ENCODE data around the gene STEAP1B.
"Not testable (repeated sequence)": the region's sequence is repeated elsewhere in the genome, so short reads cannot be mapped to it uniquely, and the experiment has no call there.

STEAP1B gene

DNA sequence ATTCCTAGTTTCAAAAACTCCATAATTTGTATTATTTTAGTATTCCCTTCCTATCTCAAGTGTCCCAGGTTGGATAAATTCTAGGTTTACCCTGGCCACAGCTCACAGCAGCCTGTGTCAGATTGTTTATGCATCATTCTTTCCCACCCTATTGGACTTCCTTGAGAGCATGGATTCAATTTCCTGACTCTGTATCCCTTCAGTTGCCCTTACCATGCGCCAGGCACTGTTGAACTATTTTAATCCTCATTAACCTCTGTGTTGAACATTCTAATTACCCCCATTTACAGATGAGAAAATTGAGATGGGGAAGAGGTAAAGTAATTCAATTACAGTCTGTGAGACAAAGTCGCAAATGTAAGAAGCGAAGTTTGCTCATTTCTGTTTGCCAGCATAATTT is 58.8 kb downstream of the STEAP1B start:
- no peak for DNase-seq (ENCODE audit: low read depth)
- H3K4me3 ChIP-seq (ENCODE audit: low read depth, low read length) = no peak overlapping the region
- TF ChIP-seq, protein P1, sequence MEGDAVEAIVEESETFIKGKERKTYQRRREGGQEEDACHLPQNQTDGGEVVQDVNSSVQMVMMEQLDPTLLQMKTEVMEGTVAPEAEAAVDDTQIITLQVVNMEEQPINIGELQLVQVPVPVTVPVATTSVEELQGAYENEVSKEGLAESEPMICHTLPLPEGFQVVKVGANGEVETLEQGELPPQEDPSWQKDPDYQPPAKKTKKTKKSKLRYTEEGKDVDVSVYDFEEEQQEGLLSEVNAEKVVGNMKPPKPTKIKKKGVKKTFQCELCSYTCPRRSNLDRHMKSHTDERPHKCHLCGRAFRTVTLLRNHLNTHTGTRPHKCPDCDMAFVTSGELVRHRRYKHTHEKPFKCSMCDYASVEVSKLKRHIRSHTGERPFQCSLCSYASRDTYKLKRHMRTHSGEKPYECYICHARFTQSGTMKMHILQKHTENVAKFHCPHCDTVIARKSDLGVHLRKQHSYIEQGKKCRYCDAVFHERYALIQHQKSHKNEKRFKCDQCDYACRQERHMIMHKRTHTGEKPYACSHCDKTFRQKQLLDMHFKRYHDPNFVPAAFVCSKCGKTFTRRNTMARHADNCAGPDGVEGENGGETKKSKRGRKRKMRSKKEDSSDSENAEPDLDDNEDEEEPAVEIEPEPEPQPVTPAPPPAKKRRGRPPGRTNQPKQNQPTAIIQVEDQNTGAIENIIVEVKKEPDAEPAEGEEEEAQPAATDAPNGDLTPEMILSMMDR (IDR thresholded peaks at IDR 0.05; ENCODE audit: insufficient read depth, low read depth, low read length, missing control alignments) = no peak

GRCh38 chr7:22438994-22439393 is 61.0 kb downstream of the STEAP1B start:
- H3K4me3 ChIP-seq (ENCODE audit: low read depth, low read length) = no peak overlapping the region
- TF ChIP-seq, protein P1 (IDR thresholded peaks at IDR 0.05; ENCODE audit: insufficient read depth, low read depth, low read length, missing control alignments) = no peak
- DNase-seq (ENCODE audit: low read depth) = peak; percentile 65

- not testable (repeated sequence) for DNase-seq (ENCODE audit: low read depth); H3K4me3 ChIP-seq (ENCODE audit: low read depth, low read length)
These were observed 63.4 kb downstream of the STEAP1B start for GRCh38 chr7:22436552-22436951.

DNA sequence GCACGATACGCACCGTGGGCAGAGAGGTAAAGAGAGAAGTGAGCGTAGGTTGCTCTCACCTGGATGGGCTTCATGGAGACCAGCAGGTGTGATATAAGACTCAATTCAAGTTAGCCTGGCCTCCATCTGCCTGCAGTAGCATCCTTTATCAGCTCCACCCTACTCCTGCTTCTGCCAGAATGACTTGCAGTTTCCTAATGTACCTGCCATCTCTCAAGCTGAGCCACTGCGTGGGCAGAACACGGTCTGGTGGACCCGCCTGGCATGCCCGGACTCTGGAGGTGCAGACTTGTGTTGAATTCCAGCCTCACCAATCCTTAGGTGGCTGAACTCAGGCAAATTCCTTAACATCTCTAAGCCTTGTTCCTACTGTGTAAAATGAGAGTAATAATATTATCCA is 64.3 kb downstream of the STEAP1B start:
- DNase-seq (ENCODE audit: low read depth) = peak; percentile 35
- TF ChIP-seq, protein P1 (IDR thresholded peaks at IDR 0.05; ENCODE audit: insufficient read depth, low read depth, low read length, missing control alignments) = no peak
- H3K4me3 ChIP-seq (ENCODE audit: low read depth, low read length) = peak overlapping the region; percentile 30; the same call in 1 of the 2 replicates

GRCh38 chr7:22435105-22435504 is 64.9 kb downstream of the STEAP1B start:
- TF ChIP-seq, protein P1 (IDR thresholded peaks at IDR 0.05; ENCODE audit: insufficient read depth, low read depth, low read length, missing control alignments) = no peak
- H3K4me3 ChIP-seq (ENCODE audit: low read depth, low read length) = peak overlapping the region; percentile 30; the same call in 1 of the 2 replicates
- peak; percentile 78 for DNase-seq (ENCODE audit: low read depth)

- DNase-seq (ENCODE audit: low read depth) = no peak
- TF ChIP-seq, protein P1 (IDR thresholded peaks at IDR 0.05; ENCODE audit: insufficient read depth, low read depth, low read length, missing control alignments) = no peak
- no peak overlapping the region for H3K4me3 ChIP-seq (ENCODE audit: low read depth, low read length)
These were observed 66.1 kb downstream of the STEAP1B start for GRCh38 chr7:22433710-22434460.

- DNase-seq (ENCODE audit: low read depth); H3K4me3 ChIP-seq (ENCODE audit: low read depth, low read length): not testable (repeated sequence)
These were observed 66.8 kb downstream of the STEAP1B start for GRCh38 chr7:22433165-22433700.

DNA sequence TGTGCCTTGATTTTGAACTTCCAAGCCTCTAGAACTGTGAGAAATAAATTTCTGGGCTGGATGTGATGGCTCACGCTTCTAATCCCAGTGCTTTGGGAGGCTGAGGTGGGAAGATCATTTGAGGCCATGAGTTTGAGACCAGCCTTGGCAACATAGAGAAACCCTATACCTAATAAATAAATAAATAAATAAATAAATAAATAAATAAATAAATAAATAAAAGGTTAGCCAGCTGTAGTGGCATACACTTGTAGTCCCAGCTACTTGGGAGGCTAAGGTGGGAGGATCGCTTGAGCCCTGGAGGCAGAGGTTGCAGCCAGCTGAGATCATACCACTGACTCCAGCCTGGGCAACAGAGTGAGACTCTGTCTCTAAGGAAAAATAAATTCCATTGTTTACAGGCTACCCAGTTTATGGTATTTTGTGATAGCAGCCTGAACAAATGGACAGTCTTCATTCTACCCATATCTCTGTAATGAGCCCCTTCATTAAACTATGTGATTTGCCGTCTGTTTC is 67.7 kb downstream of the STEAP1B start:
- TF ChIP-seq, protein P1 (IDR thresholded peaks at IDR 0.05; ENCODE audit: insufficient read depth, low read depth, low read length, missing control alignments) = no peak
- DNase-seq (ENCODE audit: low read depth) = no peak
- no peak overlapping the region for H3K4me3 ChIP-seq (ENCODE audit: low read depth, low read length)
